Calu3 (cell line): ENCODE measurements around the gene EMC1. TPM values are rescaled to one million over a fixed set of nuclear protein-coding genes. Genes with fewer than 3 reads are reported as not detected.
"Not testable (repeated sequence)": the region's sequence is repeated elsewhere in the genome, so short reads cannot be mapped to it uniquely, and the experiment has no call there.

Experiments used
- BruUV-seq: library from RNA; stranded (reverse); fragments of 400-500 nt; replicated peaks from 2 replicates; lab custom pipeline; 2021; lab: Mats Ljungman, UMichigan
- CTCF ChIA-PET: fragments of 300-600 bp; sonication (Branson Sonifier 250); formaldehyde crosslinking; loops from one replicate; lab custom pipeline; 2022; ENCODE audit warnings: antibody characterized with exemption; lab: Charles Lee
- DNase-seq: peaks from one replicate; pipeline ENCODE4 v3.0.0; 2022
- H3K27ac Mint-ChIP-seq: one replicate; pipeline ENCODE4 v1.8.0; 2022; ENCODE audit warnings: mixed read lengths; ENCODE audit not compliant: unreplicated experiment
- H3K27me3 Mint-ChIP-seq: one replicate; pipeline ENCODE4 v1.8.0; 2022; ENCODE audit warnings: mixed read lengths; ENCODE audit not compliant: unreplicated experiment
- H3K36me3 Mint-ChIP-seq: one replicate; pipeline ENCODE4 v1.8.0; 2022; ENCODE audit warnings: mild to moderate bottlenecking, moderate library complexity, mixed read lengths; ENCODE audit not compliant: insufficient read depth, unreplicated experiment
- H3K4me1 Mint-ChIP-seq: one replicate; pipeline ENCODE4 v1.8.0; 2022; ENCODE audit warnings: mild to moderate bottlenecking, low read depth, mixed read lengths; ENCODE audit not compliant: unreplicated experiment
- H3K4me3 Mint-ChIP-seq: one replicate; pipeline ENCODE4 v1.8.0; 2022; ENCODE audit warnings: mild to moderate bottlenecking, low read depth, moderate library complexity, mixed read lengths; ENCODE audit not compliant: unreplicated experiment
- H3K9me3 Mint-ChIP-seq: one replicate; pipeline ENCODE4 v1.8.0; 2022; ENCODE audit warnings: low read depth, mixed read lengths; ENCODE audit not compliant: unreplicated experiment
- intact Hi-C: fragments of 100-400 bp; cut with micrococcal nuclease; formaldehyde crosslinking; loops from one replicate; pipeline ENCODE4 v1.10.0; 2022; ENCODE audit not compliant: unreplicated experiment
- total RNA-seq: library from RNA; stranded (reverse); gene quantifications from 2 replicates; pipeline ENCODE4 v1.2.3, GENCODE V29; 2022
- TF ChIP-seq, protein P1 (sequence below): fragments of 200-600 bp; IDR thresholded peaks from one replicate; pipeline ENCODE4 v1.8.0; 2022; ENCODE audit warnings: antibody characterized with exemption; ENCODE audit not compliant: unreplicated experiment

The EMC1 gene
- total RNA-seq, 1 experiment from 2014 or later, result 53.4 TPM

DNA sequence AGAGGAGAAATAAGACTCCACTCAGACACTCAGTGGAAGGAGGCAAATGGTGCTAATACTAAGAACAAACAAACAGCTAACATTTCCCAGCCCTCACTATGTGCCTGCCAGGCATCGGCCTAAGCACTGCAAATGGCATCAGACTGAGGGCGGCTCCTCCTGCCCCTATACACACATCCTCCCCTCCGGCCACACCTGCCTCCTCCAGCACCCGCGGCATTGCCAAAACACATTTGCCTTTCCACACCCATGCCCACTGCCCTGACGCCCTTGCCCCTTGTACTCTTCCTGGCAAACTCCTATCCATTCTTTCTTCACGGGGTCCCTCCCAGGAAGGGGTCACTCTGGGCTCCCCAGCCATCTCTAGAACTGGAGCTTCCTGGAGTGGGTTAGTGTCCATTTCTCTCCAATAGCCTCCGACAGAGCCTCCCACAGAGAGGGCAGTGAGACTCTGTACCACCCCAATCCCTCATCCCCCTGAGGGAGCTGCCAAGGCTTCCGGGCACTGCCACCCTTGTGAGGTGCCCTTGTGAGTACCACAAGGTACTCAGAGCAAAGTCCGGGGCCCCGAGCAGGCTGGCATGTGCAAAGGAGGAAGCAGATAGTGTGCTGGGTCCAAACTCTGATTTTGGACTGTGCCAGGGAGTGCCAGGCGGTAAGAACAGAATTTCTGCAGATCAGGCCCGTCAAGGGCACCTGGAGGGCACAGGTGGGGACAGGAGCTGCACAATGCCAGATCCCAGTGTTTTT is 36.3 kb upstream of the EMC1 start:
- CTCF ChIA-PET, result interaction anchor here (0.7 to 1.0 kb wide), 2 partner anchors 15 to 92 kb away, joined by 4 read pairs; no protein-coding TSS in a partner anchor
- Mint-ChIP-seq H3K4me3 (peak overlapping the region; percentile 65), H3K27ac (no peak overlapping the region), H3K36me3 (peaks cover 6% of the 10 kb centered on the region), H3K9me3 (peaks cover 5% of the 10 kb centered on the region), H3K4me1 (peaks cover 22% of the 10 kb centered on the region), H3K27me3 (no peaks in the 10 kb centered on the region)
- intact Hi-C loops, result no loop called here
- BruUV-seq, result no TSS peak
- TF ChIP-seq, protein P1, sequence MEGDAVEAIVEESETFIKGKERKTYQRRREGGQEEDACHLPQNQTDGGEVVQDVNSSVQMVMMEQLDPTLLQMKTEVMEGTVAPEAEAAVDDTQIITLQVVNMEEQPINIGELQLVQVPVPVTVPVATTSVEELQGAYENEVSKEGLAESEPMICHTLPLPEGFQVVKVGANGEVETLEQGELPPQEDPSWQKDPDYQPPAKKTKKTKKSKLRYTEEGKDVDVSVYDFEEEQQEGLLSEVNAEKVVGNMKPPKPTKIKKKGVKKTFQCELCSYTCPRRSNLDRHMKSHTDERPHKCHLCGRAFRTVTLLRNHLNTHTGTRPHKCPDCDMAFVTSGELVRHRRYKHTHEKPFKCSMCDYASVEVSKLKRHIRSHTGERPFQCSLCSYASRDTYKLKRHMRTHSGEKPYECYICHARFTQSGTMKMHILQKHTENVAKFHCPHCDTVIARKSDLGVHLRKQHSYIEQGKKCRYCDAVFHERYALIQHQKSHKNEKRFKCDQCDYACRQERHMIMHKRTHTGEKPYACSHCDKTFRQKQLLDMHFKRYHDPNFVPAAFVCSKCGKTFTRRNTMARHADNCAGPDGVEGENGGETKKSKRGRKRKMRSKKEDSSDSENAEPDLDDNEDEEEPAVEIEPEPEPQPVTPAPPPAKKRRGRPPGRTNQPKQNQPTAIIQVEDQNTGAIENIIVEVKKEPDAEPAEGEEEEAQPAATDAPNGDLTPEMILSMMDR, result no peak
- DNase-seq, result no peak

DNA sequence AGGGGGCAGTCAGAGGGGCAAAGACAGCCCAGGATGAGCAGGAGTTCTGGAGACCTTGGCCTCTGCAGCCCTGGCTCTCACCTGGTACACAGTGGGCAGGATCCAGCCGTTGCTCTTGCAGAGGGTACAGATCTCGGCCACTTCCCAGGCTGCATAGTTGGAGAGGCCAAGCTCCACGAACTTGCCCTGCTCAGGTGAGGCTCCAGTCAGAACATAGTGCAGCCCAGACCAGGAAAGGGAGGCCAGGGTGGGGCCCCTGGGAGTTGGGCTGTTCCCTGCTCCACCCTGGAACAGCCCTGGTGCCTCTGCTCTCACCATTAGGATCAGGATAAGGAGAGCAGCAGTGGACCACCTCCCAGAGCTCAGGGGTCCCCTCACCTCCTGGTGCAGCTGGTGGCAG is 34.5 kb upstream of the EMC1 start:
- DNase-seq, H3K27me3 Mint-ChIP-seq, H3K27ac Mint-ChIP-seq, H3K9me3 Mint-ChIP-seq, H3K36me3 Mint-ChIP-seq, H3K4me3 Mint-ChIP-seq, CTCF ChIA-PET, intact Hi-C loops, BruUV-seq: not testable (repeated sequence)
- peaks cover 22% of the 10 kb centered on the region for H3K4me1 Mint-ChIP-seq

DNA sequence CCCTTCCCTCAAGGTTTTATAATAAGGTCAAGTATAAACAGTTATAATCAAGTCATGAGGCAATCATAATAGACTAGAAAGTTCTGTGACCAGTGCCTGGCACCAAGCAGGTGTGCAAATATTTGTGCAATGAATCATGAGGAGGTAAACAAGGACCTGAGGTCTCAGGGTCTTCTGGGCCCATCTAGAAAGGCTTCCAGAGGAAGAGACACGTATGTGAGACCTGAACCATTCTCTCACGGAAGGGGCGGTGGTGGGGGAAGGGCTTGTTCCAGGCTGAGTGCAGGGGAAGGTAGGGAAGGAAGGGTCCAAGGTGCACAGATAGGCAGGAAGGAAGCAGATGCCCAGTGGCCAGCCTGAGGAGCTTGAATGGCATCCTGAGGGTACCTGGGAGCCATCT is 34.0 kb upstream of the EMC1 start:
- H3K4me1 Mint-ChIP-seq, result peaks cover 22% of the 10 kb centered on the region
- intact Hi-C loops, H3K4me3 Mint-ChIP-seq, BruUV-seq, DNase-seq, H3K27me3 Mint-ChIP-seq, H3K36me3 Mint-ChIP-seq, CTCF ChIA-PET, H3K27ac Mint-ChIP-seq, H3K9me3 Mint-ChIP-seq: not testable (repeated sequence)

DNA sequence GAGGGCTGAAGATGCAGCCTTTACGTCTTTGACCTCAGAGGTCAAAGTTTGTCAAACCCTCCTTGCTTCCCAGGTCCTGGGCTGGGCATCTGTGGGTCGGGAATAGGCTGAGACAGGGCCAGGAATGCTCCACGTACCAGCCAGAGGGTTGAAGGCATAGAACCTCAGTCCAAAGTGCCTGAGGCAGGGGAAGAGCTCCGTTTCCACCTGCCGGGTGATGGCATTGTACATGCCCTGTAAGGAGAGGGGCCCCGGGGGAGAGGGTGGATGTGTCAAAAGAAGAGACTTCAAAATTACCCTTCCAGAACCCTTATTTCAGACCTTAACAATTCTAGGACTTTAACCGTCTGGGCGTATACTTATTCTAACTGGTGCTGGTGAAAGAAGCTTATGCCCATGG is 33.6 kb upstream of the EMC1 start:
- TF ChIP-seq, protein P1, result no peak
- no peak overlapping the region for H3K4me3 Mint-ChIP-seq
- H3K4me1 Mint-ChIP-seq, result peaks cover 22% of the 10 kb centered on the region
- no peaks in the 10 kb centered on the region for H3K27me3 Mint-ChIP-seq
- H3K36me3 Mint-ChIP-seq, result peaks cover 6% of the 10 kb centered on the region
- CTCF ChIA-PET, result no interaction called here
- no peak overlapping the region for H3K27ac Mint-ChIP-seq
- no peak for DNase-seq
- no TSS peak for BruUV-seq
- no peaks in the 10 kb centered on the region for H3K9me3 Mint-ChIP-seq
- intact Hi-C loops, result no loop called here

DNA sequence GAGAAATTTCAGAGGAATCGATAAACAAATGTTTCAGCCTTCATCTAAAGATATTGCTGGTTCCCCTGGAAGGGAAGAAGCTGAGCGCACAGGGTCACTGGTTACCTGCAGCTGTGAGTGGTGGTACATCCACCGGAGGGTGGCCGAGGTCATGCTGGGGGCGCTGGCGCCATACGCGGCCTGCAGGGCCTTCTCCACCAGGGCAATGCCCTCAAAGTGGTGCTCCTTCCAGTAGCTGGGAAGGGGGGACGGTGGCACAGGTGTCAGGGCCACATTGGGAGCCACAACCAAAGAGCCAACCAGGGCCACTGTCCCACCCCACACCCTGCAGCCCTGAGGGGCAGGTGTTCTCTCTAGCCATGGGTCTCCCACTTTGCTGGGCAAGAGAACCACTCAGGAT is 32.6 kb upstream of the EMC1 start:
- intact Hi-C loops, result no loop called here
- no TSS peak for BruUV-seq
- Mint-ChIP-seq H3K27me3 (no peaks in the 10 kb centered on the region), H3K36me3 (peaks cover 6% of the 10 kb centered on the region), H3K27ac (no peak overlapping the region), H3K4me3 (no peak overlapping the region), H3K9me3 (no peaks in the 10 kb centered on the region), H3K4me1 (peaks cover 14% of the 10 kb centered on the region)
- TF ChIP-seq, protein P1, result no peak
- CTCF ChIA-PET, result interaction anchor here (0.7 kb wide), 1 partner anchor 153 kb away, joined by 3 read pairs; no protein-coding TSS in a partner anchor
- no peak for DNase-seq
